Liver (tissue), 9 donors: ENCODE data around the gene ATP2B3. TPM values are rescaled to one million over a fixed set of nuclear protein-coding genes. Genes with fewer than 3 reads are reported as not detected.

ENCODE experiments used
- DNase-seq: peaks from one replicate; pipeline ENCODE4 v3.0.0-alpha.2; 2017; ENCODE audit warnings: low spot score
- H3K27ac ChIP-seq, 2 donors: one replicate each; pipeline ENCODE4 v1.7.0; 2013; ENCODE audit warnings: inconsistent platforms in 2 of 2, low read length in 2 of 2, control low read depth in 1 of 2, low read depth in 1 of 2, mild to moderate bottlenecking in 1 of 2
- H3K27me3 ChIP-seq, 4 donors: one replicate each; pipeline versions ENCODE4 v1.6.1 to v1.7.0; 2013; ENCODE audit warnings: low read length in 3 of 4, inconsistent platforms in 1 of 4, mild to moderate bottlenecking in 1 of 4, moderate library complexity in 1 of 4; ENCODE audit not compliant: control insufficient read depth in 4 of 4, insufficient read depth in 4 of 4
- H3K36me3 ChIP-seq, 4 donors: one replicate each; pipeline versions ENCODE4 v1.6.1 to v1.7.0; 2013; ENCODE audit warnings: low read length in 3 of 4, mild to moderate bottlenecking in 3 of 4, low read depth in 1 of 4, moderate library complexity in 1 of 4; ENCODE audit not compliant: control insufficient read depth in 4 of 4, insufficient read depth in 3 of 4
- H3K4me1 ChIP-seq, 4 donors: one replicate each; pipeline versions ENCODE4 v1.6.1 to v1.7.0; 2013; ENCODE audit warnings: low read length in 3 of 4, mild to moderate bottlenecking in 3 of 4, moderate library complexity in 1 of 4; ENCODE audit not compliant: control insufficient read depth in 4 of 4, insufficient read depth in 4 of 4
- H3K4me3 ChIP-seq, 3 donors: one replicate each; pipeline versions ENCODE4 v1.6.1 to v1.7.0; 2013; ENCODE audit warnings: low read length in 3 of 3, control low read depth in 1 of 3, low read depth in 1 of 3, mild to moderate bottlenecking in 1 of 3
- H3K9ac ChIP-seq, 2 donors: one replicate each; pipeline ENCODE4 v1.7.0; 2013; ENCODE audit warnings: low read length in 2 of 2, mild to moderate bottlenecking in 2 of 2, moderate library complexity in 2 of 2, control low read depth in 1 of 2, low read depth in 1 of 2
- H3K9me3 ChIP-seq, 4 donors: one replicate each; pipeline versions ENCODE4 v1.6.1 to v1.7.0; 2013; ENCODE audit warnings: low read length in 3 of 4; ENCODE audit not compliant: control insufficient read depth in 4 of 4
- EGR1 ChIP-seq, 2 donors: IDR thresholded peaks; 2 replicates each; pipeline ENCODE4 v1.6.1; 2016 to 2018; ENCODE audit warnings: antibody characterized with exemption in 2 of 2, low read depth in 2 of 2
- FOXA1 ChIP-seq: IDR thresholded peaks from 2 replicates; pipeline ENCODE4 v1.6.1; 2016; ENCODE audit warnings: antibody characterized with exemption
- FOXA2 ChIP-seq: IDR thresholded peaks from 2 replicates; pipeline ENCODE4 v1.6.1; 2016; ENCODE audit warnings: antibody characterized with exemption
- GABPA ChIP-seq, 2 donors: IDR thresholded peaks in 1 of 2; conservative IDR thresholded peaks in 1 of 2; 2 replicates each; pipeline ENCODE4 v1.6.1; 2016; ENCODE audit warnings: antibody characterized with exemption in 2 of 2, mild to moderate bottlenecking in 1 of 2, moderate library complexity in 1 of 2
- HNF4A ChIP-seq, 2 donors: conservative IDR thresholded peaks; 2 replicates each; pipeline ENCODE4 v1.6.1; 2016; ENCODE audit warnings: antibody characterized with exemption in 2 of 2, mild to moderate bottlenecking in 2 of 2
- HNF4G ChIP-seq: IDR thresholded peaks from 2 replicates; pipeline ENCODE4 v1.6.1; 2016; ENCODE audit warnings: antibody characterized with exemption
- JUND ChIP-seq, 2 donors: IDR thresholded peaks; 2 replicates each; pipeline ENCODE4 v1.6.1; 2016; ENCODE audit warnings: antibody characterized with exemption in 2 of 2
- NR2F2 ChIP-seq: IDR thresholded peaks from 2 replicates; pipeline ENCODE4 v1.6.1; 2016; ENCODE audit warnings: antibody characterized with exemption
- RAD21 ChIP-seq, 2 donors: IDR thresholded peaks; 2 replicates each; pipeline ENCODE4 v1.6.1; 2016; ENCODE audit warnings: antibody characterized with exemption in 2 of 2, mild to moderate bottlenecking in 2 of 2
- RXRA ChIP-seq, 2 donors: IDR thresholded peaks; 2 replicates each; pipeline ENCODE4 v1.6.1; 2017 to 2018; ENCODE audit warnings: antibody characterized with exemption in 2 of 2, mild to moderate bottlenecking in 1 of 2
- SP1 ChIP-seq: IDR thresholded peaks from 2 replicates; pipeline ENCODE4 v1.6.1; 2018; ENCODE audit warnings: antibody characterized with exemption, mild to moderate bottlenecking
- TAF1 ChIP-seq: conservative IDR thresholded peaks from 2 replicates; pipeline ENCODE4 v1.6.1; 2016; ENCODE audit warnings: antibody characterized with exemption, mild to moderate bottlenecking
- YY1 ChIP-seq: IDR thresholded peaks from 2 replicates; pipeline ENCODE4 v1.6.1; 2016; ENCODE audit warnings: antibody characterized with exemption, mild to moderate bottlenecking
- WGBS: extraction: QIAGEN DNeasy Blood & Tissue Kit; methylation state at CpG from one replicate; pipeline ENCODE4 v1.1.7; 2013; 5-methylcytosine and 5-hydroxymethylcytosine counted together
- polyA plus RNA-seq, 2 donors: library from polyadenylated mRNA; stranded (reverse) in 1 of 2; unstranded in 1 of 2; fragments of 200-250 nt in 1 of 2; fragments of >200 nt in 1 of 2; fragmentation: Nextera tagmentation in 1 of 2; extraction: Ambion mirVana in 1 of 2; gene quantifications; one replicate each; pipeline versions ENCODE4 v1.2.1 to v1.2.3, GENCODE V29; 2013 to 2015
- total RNA-seq, 2 donors: library from RNA; depleted of rRNA; stranded (reverse); fragments of >200 nt; gene quantifications; one replicate each; pipeline ENCODE4 v1.2.3, GENCODE V29; 2014
- TF ChIP-seq, protein P1 (sequence below): IDR thresholded peaks from 2 replicates; pipeline ENCODE4 v1.6.1; 2016; ENCODE audit warnings: antibody characterized with exemption
- TF ChIP-seq, protein P2 (sequence below): IDR thresholded peaks from 2 replicates; pipeline ENCODE4 v1.6.1; 2016; ENCODE audit warnings: antibody characterized with exemption
- TF ChIP-seq, protein P3 (sequence below): fragments of 150-350 bp; IDR thresholded peaks from 2 replicates; pipeline ENCODE4 v1.5.1; 2017; ENCODE audit warnings: improper control_type of control experiment, low read depth, low read length; ENCODE audit not compliant: missing input control
- TF ChIP-seq, protein P4 (sequence below): IDR thresholded peaks from 2 replicates; pipeline ENCODE4 v1.6.1; 2016; ENCODE audit warnings: antibody characterized with exemption
- TF ChIP-seq, protein P5 (sequence below): IDR thresholded peaks from 2 replicates; pipeline ENCODE4 v1.6.1; 2016; ENCODE audit warnings: antibody characterized with exemption, mild to moderate bottlenecking
- donor health status: healthy.
- donor health status: healthy.
- donor health status: healthy.
- donor health status: healthy.
- donor health status: healthy.

The ATP2B3 gene
- total and polyA plus RNA-seq, 4 donors, result not detected

DNA sequence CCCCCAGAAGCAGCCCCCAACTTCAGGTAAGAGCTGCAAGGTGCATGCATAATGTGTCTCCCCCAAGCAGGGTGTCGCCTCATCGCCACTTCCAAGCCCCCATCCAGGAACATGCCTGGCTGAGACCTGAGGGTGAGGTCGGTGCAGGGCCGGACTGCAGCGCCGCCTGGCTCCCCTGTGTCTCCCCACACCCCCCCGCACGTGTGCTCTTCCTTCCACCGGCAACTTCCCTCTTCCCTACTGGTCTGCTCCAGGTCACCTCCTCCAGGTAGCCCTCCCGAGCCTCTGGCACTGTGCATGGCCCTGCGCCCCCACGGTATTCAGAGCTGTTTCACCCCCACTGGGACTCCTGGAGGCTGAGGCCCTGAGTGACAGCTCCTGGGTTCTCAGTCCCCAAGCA lies 24.9 kb upstream of the ATP2B3 start:
- TF ChIP-seq, protein P1, sequence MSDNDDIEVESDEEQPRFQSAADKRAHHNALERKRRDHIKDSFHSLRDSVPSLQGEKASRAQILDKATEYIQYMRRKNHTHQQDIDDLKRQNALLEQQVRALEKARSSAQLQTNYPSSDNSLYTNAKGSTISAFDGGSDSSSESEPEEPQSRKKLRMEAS, result no peak
- TF ChIP-seq TAF1 (no peak), RXRA (IDR thresholded peaks at IDR 0.05) (no peak), JUND (IDR thresholded peaks at IDR 0.05) (no peak), NR2F2 (no peak), YY1 (no peak), FOXA2 (no peak), GABPA (IDR thresholded peaks at IDR 0.05 in 1 of 2, conservative IDR thresholded peaks at IDR 0.05 in 1 of 2) (no peak), HNF4G (no peak), RAD21 (IDR thresholded peaks at IDR 0.05) (no peak), FOXA1 (no peak), SP1 (no peak), EGR1 (IDR thresholded peaks at IDR 0.05; ENCODE audit: low read depth in 2 of 2) (no peak), HNF4A (conservative IDR thresholded peaks at IDR 0.05) (no peak)
- TF ChIP-seq, protein P2, sequence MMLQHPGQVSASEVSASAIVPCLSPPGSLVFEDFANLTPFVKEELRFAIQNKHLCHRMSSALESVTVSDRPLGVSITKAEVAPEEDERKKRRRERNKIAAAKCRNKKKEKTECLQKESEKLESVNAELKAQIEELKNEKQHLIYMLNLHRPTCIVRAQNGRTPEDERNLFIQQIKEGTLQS, result no peak
- TF ChIP-seq, protein P3, sequence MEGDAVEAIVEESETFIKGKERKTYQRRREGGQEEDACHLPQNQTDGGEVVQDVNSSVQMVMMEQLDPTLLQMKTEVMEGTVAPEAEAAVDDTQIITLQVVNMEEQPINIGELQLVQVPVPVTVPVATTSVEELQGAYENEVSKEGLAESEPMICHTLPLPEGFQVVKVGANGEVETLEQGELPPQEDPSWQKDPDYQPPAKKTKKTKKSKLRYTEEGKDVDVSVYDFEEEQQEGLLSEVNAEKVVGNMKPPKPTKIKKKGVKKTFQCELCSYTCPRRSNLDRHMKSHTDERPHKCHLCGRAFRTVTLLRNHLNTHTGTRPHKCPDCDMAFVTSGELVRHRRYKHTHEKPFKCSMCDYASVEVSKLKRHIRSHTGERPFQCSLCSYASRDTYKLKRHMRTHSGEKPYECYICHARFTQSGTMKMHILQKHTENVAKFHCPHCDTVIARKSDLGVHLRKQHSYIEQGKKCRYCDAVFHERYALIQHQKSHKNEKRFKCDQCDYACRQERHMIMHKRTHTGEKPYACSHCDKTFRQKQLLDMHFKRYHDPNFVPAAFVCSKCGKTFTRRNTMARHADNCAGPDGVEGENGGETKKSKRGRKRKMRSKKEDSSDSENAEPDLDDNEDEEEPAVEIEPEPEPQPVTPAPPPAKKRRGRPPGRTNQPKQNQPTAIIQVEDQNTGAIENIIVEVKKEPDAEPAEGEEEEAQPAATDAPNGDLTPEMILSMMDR, result no peak
- TF ChIP-seq, protein P4, sequence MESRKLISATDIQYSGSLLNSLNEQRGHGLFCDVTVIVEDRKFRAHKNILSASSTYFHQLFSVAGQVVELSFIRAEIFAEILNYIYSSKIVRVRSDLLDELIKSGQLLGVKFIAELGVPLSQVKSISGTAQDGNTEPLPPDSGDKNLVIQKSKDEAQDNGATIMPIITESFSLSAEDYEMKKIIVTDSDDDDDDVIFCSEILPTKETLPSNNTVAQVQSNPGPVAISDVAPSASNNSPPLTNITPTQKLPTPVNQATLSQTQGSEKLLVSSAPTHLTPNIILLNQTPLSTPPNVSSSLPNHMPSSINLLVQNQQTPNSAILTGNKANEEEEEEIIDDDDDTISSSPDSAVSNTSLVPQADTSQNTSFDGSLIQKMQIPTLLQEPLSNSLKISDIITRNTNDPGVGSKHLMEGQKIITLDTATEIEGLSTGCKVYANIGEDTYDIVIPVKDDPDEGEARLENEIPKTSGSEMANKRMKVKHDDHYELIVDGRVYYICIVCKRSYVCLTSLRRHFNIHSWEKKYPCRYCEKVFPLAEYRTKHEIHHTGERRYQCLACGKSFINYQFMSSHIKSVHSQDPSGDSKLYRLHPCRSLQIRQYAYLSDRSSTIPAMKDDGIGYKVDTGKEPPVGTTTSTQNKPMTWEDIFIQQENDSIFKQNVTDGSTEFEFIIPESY, result no peak
- TF ChIP-seq, protein P5, sequence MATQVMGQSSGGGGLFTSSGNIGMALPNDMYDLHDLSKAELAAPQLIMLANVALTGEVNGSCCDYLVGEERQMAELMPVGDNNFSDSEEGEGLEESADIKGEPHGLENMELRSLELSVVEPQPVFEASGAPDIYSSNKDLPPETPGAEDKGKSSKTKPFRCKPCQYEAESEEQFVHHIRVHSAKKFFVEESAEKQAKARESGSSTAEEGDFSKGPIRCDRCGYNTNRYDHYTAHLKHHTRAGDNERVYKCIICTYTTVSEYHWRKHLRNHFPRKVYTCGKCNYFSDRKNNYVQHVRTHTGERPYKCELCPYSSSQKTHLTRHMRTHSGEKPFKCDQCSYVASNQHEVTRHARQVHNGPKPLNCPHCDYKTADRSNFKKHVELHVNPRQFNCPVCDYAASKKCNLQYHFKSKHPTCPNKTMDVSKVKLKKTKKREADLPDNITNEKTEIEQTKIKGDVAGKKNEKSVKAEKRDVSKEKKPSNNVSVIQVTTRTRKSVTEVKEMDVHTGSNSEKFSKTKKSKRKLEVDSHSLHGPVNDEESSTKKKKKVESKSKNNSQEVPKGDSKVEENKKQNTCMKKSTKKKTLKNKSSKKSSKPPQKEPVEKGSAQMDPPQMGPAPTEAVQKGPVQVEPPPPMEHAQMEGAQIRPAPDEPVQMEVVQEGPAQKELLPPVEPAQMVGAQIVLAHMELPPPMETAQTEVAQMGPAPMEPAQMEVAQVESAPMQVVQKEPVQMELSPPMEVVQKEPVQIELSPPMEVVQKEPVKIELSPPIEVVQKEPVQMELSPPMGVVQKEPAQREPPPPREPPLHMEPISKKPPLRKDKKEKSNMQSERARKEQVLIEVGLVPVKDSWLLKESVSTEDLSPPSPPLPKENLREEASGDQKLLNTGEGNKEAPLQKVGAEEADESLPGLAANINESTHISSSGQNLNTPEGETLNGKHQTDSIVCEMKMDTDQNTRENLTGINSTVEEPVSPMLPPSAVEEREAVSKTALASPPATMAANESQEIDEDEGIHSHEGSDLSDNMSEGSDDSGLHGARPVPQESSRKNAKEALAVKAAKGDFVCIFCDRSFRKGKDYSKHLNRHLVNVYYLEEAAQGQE, result no peak
- H3K27ac ChIP-seq, result no peak overlapping the region
- peaks cover 0 to 6% (median 3%) of the 10 kb centered on the region in 4 donors for H3K4me1 ChIP-seq

More for the DNA sequence above, 24.9 kb upstream of the ATP2B3 start:
- H3K9me3 ChIP-seq, result no peaks in the 10 kb centered on the region
- H3K36me3 ChIP-seq, result no peaks in the 10 kb centered on the region
- no peak for DNase-seq
- H3K4me3 ChIP-seq, result no peak overlapping the region
- H3K27me3 ChIP-seq, result no peaks in the 10 kb centered on the region
- 79% methylated on average over 12 of the region's 12 CpGs for WGBS
- no peak overlapping the region for H3K9ac ChIP-seq
